GM21515 (cell line): Measurements from ENCODE around the gene RNF20.
A peak's percentile ranks its signal among the peaks of the same experiment; 100 is the strongest.
"Not testable (repeated sequence)": the region's sequence is repeated elsewhere in the genome, so short reads cannot be mapped to it uniquely, and the experiment has no call there.

Experiments
- ATAC-seq: cut with Tn5 transposase; IDR thresholded peaks from one replicate; pipeline ENCODE4 v1.9.1; 2021; ENCODE audit not compliant: unreplicated experiment

The RNF20 gene

DNA sequence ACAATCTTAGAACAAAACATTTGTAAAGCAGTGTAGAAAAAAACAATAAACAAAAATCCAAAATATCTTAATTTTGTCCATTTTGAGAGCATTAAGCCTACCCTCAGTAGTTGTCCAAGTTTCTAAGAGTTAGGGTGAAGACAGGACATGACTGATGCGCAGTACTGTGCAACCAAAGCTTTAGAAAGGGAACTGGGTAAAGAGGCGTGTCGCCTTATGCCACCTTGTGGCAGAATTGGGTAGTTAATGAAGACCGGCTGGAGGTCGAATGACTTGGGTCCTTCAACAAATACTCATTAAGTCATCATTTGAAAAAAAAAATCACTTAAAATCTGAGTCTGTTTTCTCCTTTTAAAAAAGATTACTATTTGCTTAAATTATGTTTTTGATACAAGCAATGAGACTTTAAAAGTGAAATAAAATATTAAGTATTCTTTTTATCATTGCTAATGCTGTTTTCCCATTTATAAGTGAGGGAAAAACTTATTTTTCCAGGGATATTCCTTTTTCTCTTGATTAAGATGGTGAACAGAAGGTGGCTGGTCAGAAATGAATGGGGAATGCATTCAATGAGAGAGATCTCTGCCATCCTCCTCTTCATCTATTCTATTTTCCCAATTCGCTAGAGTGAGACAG is 3.5 kb upstream of the RNF20 start:
- ATAC-seq: peak; percentile 48

DNA sequence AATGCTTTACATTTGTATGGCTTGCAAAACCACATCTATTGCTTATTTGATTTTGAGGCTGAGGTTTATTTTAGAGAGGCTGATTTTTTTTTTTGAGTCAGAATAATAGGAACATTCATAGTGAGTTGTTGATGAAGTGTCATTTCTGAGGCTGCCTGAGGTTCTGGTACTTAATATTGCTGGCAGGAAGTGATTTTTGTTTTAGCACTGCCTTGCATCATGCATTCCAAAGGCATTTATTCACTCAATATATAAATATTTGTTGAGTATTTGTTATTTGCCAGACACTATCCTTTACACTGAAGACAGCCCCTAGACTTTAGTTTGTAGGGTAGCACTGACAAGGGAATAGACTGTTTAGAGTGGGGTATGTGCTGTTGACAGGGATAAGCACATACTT is 2.7 kb downstream of the RNF20 start:
- ATAC-seq: no peak

DNA sequence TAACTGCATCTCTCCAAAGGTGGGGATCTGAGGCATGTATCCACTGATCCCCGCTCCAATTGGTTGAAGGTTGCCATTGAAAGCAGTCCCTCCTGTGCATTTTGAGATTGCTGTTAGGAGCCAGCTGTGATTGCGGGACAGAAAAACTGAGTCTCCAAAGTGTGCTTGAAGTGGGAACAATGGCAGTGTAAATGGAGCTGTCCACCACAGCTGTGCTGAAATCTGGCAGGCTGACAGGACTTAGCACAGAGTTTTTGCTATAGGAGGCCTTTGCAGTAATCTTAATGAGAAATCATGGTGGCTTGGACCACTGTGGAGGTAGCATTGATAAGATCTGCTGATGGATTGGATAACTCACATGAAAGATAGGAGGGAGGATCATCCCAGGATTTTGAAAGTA is 3.3 kb downstream of the RNF20 start:
- ATAC-seq: no peak

DNA sequence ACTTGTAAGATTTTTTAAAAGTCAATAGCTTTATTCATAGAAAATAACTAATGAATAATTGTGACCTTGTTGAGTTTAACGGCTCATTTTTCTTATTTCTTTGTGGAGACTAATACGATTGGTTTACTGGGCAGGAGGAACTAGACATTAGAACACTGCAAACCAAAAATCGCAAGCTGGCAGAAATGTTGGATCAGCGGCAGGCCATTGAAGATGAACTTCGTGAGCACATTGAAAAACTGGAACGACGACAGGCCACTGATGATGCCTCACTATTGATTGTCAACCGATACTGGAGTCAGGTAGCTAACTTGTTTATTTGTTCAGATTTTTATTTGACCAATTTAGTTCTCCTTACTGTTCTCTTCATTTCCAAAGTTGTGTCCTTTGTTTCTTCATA is 6.4 kb downstream of the RNF20 start:
- no peak for ATAC-seq

DNA sequence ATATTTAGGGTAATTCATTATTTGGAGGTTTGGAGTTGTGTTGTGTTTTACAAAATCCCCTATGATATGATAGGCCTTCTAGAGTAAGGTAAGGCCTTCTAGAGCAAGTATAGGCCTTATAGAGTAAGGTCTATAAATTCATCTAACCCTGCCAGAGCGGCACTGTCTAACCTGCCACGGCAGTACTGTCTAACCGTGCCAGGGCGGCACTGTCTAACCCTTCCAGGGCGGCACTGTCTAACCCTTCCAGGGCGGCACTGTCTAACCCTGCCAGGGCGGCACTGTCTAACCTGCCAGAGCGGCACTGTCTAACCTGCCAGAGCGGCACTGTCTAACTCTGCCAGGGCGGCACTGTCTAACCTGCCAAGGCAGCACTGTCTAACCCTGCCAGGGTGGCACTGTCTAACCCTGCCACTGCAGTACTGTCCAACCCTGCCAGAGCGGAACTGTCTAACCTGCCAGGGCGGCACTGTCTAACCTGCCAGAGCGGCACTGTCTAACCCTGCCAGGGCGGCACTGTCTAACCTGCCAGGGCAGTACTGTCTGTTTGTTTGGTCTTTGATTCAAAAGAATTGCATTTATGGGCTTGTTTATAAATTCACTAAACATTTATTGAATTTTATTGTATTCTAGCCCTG is 9.6 kb downstream of the RNF20 start:
- no peak for ATAC-seq

DNA sequence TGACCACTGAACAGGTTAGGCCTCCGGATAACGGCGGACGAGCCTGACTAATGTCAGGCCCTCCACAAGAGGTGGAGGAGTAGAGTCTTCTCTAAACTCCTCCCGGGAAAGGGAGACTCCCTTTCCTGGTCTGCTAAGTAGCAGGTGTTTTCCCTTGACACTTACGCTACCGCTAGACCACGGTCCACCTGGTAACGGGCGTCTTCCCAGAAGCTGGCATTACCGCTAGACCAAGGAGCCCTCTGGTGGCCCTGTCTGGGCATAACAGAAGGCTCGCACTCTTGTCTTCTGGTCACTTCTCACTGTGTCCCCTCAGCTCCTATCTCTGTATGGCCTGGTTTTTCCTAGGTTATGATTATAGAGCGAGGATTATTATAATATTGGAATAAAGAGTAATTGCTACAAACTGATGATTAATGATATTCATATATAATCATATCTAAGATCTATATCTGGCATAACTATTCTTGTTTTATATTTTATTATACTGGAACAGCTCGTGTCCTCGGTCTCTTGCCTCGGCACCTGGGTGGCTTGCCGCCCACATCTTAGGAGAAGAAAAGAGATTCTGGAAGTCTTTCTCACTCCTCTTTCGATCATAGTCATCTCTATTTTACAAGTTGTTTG is 15.9 kb downstream of the RNF20 start:
- ATAC-seq: not testable (repeated sequence)

DNA sequence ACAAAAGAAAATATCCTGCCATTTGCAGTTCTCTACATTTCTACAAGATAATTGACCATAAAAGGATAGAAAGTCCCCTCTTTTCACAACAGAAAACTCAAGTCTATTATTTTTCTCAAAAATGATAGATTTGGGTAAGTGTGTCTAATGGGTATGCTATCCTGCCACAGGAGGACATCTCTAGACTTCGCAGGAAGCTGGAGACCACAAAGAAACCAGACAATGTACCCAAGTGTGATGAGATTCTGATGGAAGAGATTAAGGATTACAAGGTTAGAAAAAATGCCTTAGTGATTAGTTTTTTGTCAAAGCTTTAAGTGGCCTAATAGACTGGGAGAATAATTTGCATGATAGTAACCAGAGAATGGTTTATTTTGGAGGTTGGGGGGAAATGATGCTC is 28.1 kb downstream of the RNF20 start:
- no peak for ATAC-seq

DNA sequence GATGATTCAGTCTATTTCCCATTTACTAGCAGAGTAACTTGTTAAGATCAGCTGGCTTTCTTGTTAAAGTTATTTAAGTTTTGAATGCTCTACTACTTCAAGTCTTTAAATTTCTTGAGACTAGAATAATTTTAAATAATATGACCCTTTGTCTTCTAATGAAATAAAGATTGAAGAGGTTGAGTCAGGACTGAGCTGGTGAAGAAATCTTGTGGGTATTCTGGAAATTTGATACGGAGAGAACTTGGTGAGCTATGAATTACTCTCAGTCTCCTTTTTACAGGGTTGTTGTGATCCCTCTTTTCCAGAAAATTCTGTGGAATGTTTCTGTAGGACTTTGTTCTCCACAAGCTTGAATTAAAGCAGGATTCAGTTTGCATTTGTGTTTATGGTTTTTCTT is 29.3 kb downstream of the RNF20 start:
- no peak for ATAC-seq

DNA sequence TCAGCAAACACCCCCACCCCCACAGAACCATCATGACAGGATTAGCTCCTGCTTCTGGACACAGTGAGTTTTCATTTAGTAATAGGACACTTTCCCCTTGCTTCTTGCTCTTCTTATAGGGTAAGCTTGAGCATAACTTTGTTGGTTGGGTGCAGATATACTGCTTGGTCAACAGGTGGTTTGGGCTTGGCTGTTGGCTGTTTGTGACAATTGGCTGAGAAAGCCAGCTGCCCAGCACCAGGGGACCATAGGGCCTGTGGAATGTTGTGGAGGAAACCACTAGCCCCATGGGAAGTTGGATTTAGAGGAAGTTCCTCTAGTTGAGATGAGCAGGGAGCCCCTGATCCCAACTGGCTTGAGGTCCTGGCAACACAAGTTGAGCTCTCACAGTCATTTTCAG is 30.6 kb downstream of the RNF20 start:
- no peak for ATAC-seq

DNA sequence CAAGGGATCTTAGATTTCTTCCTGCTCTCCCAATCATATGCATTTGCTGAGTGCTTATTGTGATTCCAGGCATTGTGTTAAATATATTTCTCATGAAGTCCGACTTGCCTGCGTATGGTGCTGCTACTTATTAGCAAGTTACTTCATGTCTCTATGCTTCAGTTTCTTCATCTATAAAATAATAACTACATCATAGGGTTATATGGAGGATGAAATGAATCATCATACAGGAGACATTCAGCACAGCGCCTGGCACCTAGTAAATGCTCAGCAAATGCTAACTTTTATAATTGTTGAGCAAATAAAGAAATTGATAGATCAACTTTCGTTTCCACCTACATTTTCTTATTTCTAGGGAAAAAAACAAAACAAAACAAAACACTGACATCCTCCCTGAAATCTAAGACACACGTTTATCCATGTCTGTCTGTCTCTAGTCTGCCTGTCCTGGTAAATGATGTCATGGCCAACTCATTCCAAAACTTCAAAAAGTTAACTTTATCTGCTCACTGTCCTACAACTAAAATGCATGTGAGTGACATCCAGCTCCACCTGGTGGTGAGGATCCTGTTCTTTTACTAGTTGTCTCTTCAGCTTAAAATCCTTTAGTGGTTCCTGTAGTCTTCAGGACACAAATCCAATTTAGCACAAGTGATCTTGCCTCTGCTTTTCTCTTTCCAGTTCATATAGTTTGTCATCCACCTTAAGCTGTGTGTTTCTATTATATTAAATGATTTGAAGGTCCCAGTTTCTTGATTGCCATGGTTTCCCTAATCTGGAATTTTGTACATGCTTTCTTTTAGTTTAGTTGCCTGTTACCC is 33.5 kb downstream of the RNF20 start:
- peak; percentile 55 for ATAC-seq

DNA sequence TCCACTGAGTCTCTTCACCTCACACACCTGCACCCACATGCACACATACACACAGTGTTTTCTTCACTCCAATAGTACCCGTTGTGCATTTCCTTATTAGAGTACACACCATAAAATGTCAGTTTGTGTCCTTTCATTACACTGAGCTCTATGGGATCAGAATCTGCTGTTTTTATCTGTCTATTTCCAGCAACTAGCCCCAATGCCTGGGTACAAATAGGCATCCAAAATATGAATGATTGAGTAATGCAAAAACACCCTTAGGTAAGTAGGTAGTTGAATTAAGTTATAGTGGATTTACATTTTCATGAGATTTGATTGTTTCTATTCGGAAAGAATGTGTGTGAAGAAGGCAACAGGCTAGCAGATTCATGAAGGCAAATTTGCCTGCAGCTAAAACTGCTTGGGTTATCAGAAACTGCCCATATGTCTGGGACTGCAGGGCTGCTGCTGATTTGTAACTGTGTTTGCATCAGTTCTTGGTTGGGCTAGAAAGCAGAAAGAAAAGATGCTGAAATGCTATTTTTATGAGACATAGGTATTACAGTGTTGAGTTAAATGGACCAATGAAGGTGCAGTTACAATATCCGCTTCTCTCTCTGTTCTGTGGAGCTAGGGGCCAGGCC is 34.2 kb downstream of the RNF20 start:
- no peak for ATAC-seq

DNA sequence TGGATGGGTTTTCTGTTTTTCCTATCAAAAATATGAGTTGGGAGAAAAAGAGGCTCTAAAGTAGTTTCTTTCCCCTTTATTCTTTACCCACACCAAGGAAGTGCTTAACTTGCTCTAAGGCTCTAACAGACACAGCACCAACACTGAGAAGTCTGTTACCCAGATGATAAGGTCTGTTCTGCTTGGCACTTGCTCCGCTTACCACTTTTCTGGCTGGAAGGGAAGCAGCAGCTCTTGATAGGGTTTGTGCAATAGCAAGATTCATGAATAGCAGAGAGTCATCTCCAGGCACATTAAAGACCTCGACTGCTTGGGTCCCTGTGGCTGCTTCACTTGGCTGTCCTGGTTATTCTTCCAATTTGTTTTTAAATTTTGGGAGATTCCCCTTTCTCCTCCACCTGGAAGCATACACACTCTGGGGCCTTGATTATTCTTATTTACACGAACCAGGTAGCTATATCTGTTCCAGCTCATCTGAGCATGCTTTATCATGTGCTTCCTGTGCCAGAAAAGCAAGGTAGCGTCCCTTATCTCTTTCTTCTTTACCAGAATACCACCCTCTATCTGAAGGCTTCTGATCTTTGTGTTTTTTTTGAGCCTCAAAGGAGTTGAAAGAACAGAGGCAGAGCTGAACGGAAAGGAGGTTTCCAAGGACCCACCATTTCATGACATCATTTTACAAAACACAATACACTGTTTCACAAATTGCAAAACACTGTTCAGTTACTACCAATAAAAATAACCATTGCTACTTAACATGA is 36.3 kb downstream of the RNF20 start:
- ATAC-seq: no peak

DNA sequence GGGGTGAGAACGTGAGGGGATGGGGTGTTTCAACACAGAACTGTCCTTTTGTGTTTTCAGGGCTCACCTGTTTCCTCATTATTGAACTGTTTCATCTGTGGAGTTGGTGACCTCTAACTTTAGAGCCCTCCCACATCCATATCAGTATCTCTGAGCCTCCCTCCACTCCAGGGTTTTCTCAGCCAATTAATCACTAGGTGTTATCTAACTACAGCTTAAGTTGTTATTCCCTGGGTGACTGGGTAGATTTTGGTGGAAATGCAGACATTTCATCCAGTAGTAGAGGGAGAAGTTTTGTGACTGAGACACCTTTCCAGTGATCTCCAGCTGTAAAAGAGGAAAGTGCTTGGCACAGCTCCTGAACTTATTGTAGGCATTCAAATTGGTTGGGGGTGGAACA is 37.5 kb downstream of the RNF20 start:
- no peak for ATAC-seq

DNA sequence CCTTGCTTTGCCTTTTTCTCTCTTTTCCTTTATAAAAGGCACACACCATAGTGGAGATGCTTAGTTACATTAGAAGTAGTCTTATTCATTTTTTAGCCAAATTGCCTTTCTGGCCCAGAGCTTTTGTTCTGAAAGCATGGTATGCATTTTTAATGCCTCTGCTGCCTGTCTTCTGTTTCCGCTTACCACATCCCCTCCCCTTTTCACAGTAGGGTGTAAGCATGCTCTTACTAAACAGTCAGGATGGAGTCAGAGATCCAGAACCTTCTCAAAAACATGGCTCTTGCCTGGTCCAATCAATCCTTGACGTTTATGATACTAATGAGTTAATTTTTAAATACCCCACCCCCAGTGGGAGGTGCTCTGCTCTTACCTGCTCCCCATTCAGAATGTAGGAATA is 38.7 kb downstream of the RNF20 start:
- ATAC-seq: no peak

DNA sequence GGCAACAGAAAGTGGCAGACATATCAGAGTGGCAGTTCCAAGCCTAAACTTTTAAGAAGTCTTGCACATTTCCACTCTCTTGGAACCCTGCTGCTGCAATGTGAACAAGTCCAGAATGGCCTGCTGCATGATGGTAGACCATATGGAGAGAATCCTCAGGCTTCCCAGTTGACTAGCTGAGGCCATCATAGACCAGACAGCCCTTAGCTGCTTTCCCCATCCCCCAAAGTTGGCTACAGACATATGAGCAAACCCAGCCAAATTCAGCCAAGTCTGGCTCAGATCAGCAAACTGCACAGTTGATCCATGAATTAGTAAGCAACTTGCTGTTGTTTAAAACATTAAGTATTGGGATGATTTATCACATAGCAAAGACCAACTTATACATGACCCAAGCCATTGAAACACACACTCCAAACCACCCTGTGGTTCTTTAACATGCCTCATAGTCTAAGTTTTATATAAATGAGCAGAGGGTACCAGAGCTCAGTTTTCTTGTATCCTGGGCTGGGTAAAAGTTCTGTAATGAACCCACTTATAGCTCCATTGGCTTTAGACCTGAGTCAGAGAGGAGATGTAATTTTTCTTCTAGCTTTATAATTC is 41.2 kb downstream of the RNF20 start:
- no peak for ATAC-seq

DNA sequence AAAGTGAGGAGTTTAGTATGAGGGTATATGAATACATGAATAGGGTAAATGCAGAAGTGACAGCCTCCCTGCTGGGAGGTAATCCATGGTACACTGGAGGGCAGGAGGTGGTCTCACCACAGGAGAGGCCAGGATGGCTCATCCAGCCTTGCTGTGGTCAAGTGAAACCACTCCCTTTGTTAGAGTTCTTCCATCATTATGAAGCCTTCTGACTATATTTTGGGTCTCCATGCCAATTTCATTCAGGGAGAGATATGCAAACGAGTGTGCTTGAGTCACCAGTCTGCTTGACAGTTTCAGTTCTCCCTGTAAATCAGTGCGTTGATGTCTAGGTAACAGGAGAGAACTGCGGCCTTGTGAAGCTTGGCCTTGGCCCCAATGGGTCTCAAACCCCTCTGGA is 44.7 kb downstream of the RNF20 start:
- no peak for ATAC-seq

DNA sequence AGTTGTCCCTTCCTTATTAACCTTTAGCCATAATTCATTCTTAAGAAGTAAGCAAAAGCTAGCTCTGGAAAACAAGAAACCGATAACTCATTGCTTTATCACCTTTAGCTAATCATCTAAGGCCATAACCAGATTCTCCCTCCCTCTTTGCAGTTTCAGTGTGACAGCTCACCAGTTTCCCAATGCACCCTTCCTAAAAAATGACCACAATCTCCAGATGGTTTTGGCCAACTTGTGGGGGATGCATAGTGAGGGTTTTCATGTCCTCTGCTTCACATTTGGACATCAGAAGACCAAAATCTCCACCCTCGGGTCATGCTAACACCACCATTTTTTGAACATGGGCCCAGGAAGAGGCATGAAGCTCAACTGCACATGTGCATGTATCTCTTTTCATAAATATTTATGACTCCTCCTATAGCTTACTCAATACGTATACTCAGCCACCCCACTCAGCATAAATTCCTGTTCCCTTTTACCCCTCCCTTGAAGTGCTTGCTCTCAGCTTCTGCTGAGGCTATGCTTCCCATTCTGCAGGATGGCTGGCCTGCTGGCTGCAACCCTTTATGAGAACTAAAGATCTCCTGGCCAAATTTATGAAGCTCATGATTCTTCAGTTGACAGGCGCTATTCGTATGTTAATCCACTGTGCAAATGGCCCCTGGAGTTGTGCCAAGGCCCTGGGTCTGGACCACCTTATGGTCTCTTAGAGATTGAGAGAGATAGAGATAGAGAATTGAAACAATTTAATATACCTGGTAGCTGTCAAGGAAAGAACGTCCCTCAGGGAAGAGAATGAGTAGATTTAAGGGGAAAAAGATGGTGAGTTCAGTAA is 46.3 kb downstream of the RNF20 start:
- no peak for ATAC-seq

DNA sequence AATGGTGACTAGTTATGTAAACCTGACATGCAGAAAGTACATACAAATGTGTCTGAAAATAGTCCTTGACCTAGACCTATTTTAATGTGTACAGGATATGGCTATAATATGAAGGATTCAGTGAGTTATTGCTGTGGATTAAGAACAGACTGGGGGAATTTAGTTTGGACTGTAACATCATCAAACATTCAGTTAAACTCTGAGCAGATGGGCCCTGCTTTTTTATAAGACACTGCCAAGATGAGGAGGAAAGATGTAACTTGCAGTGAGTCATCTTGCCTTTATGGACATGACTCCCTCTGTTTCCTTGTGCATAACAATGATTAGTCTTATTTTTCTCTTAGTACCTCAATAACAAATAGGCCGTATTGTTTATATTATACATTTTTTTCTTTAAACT is 48.9 kb downstream of the RNF20 start:
- ATAC-seq: no peak

DNA sequence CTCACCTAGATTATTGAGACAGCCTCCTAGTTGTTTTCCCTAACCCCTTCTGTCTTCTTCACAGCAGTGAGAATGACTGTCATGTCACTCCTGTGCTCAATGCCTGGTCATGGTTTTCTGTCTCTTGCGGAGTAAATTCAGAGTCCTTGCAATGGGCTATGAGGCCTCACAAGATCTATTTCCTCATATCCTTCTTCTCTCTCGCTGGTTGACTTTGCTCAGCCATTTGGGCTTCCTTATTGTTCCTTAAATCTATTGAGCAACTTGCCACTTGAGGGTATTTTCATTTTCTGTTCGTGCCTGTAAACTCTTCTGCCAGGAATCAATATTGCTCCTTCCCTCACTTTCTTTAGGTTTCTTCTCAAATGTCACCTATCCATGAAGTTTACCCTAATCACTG is 52.1 kb downstream of the RNF20 start:
- ATAC-seq: no peak
